GM10847 (cell line): ENCODE data around the gene POU4F1.

ENCODE experiments used
- POLR2A ChIP-seq: IDR thresholded peaks from 2 replicates; pipeline ENCODE4 v1.6.1; 2011; ENCODE audit not compliant: insufficient read length; ENCODE audit errors: extremely low read depth

POU4F1 gene

GRCh38 chr13:78598966-78599644 lies 4.2 kb downstream of the POU4F1 start:
- no peak for TF ChIP-seq POLR2A

GRCh38 chr13:78598116-78598781 lies 5.1 kb downstream of the POU4F1 start:
- no peak for TF ChIP-seq POLR2A

DNA sequence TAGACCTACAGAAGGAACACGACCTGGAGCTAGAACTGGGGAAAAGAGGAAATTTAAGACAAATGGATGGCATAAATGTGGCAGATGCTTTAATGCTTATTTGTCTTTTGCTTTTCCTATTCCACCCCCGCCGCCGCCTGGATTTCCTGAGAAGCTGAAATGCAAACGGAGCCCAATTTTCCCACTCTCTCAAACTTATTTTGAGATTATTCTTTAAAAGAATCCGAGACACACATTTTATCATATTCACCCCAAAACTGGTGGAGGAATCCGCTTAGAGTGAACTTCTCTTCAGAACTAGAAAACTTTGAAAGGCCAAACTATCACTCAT lies 5.8 kb downstream of the POU4F1 start:
- no peak for TF ChIP-seq POLR2A

- TF ChIP-seq POLR2A: no peak
These were observed 6.4 kb downstream of the POU4F1 start for GRCh38 chr13:78596736-78597601.

DNA sequence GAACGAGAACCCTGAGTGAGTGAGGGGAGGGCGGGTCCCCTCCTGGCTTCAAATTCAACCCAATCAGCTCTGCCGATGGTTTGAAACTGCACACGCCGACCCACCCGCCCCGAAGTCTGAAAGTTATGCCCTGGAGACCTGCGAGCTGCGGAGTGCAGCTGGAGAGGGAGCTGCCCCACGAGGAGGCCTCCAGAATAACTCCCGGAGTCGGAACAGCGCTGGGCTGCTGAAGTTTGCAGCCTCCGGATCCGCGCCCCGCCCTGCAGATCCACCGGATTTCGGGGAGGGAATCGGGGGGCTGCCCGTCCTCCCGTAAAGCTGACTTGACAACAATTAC lies 7.0 kb downstream of the POU4F1 start:
- no peak for TF ChIP-seq POLR2A

GRCh38 chr13:78595495-78596398 lies 7.6 kb downstream of the POU4F1 start:
- TF ChIP-seq POLR2A: no peak

GRCh38 chr13:78594456-78594975 lies 8.8 kb downstream of the POU4F1 start:
- TF ChIP-seq POLR2A: no peak

- TF ChIP-seq POLR2A: no peak
These were observed 9.5 kb downstream of the POU4F1 start for GRCh38 chr13:78593652-78594455.

DNA sequence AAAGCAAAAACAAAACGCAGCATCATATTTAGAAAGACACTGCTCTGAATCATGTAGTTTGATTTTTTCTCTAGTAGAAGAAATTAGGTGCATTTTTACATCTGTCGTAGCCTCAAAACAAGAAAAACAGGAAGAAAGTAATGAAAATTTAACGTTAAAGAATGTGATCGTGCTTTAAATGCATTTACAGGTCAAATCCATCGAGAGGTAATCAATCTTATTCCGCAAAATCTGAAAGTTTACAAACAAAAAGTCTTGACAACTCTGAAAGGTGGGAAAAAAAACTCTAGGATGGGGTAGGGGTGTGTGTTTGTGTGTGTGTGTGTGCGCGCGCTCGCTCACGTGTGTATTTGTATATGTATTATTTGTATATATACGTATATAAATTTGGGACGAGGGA lies 10.2 kb downstream of the POU4F1 start:
- no peak for TF ChIP-seq POLR2A

DNA sequence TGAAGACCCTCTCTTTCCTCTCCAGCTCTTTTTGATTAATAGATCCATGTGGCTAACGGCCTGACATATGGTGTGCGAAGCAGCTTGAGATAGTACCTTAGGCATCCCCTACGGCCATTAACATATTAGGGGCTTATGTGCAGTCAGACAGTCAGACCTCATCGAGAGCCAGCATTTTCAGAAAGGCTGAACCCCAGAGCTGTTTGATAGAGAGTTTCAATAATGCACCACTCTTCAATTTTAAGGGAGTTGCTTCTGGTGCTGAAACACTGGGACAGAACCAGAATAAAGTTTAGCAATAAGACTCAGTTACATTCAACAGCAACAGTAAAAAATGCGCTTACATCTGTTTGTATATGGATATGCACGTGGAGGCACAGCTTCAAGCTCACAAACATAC lies 10.8 kb downstream of the POU4F1 start:
- TF ChIP-seq POLR2A: no peak

GRCh38 chr13:78589206-78589605 lies 14.1 kb downstream of the POU4F1 start:
- TF ChIP-seq POLR2A: no peak

DNA sequence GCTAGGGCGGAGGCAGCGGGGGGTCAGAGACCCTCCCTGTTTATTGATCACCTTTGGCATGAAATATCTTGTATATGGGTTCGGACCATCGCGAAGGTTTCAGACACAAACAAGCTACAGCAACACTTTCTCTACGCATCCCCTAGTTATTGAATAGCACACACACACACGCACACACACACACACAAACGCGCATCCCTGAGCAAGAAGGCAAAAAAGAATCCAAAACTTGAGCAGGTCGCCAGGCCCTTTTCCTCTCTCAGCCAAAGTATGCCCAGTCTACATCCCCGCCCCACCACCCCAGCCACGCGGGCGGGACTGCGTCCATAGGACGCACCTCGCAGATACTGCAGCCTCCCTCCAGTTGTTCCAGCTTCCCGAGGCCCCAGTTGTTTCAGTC lies 16.0 kb downstream of the POU4F1 start:
- TF ChIP-seq POLR2A: no peak

DNA sequence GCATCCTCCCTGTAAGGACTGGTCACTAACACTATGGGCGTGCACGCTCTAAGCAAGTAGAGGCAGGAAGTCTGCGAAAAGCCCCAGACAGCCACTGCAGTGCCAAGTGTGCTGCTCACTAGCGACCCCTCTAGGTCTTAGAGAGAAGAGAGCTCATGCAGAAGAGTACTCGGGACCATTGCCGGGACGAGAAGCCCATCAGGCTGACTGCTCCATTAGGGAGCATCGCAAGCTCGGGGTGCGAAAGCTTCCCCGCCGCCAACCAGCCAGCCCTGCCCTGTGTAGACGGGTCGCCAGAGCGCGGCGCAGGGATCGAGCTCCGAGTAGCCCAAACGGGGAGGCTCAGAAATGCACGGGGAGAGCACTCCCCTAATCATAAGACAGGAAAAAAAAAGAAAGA lies 16.6 kb downstream of the POU4F1 start:
- TF ChIP-seq POLR2A: no peak

DNA sequence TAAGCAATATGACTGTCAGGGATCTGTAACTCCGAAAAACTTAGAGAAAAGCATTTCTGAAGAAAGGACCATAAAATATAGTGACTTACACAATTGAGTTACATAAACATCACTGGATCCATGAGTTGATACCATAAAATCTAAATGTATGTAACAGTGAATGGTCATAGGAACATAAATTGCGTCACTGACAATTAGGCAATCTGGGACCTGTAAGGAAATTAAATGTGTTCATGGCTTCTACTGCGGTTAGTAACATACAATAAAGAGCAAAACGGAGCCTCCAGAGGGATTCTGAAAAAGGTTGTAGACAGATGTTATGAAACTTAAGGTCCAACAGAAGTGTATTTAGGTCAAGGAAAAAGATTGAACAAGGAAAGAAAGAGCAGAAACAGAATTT lies 27.1 kb downstream of the POU4F1 start:
- TF ChIP-seq POLR2A: no peak
